Rectal smooth muscle tissue (tissue), 1 donor: ENCODE data around the gene NDC80.
"Not testable (repeated sequence)": the region's sequence is repeated elsewhere in the genome, so short reads cannot be mapped to it uniquely, and the experiment has no call there.

Experiments used
- H3K27ac ChIP-seq: one replicate; pipeline ENCODE4 v1.7.0; 2013; ENCODE audit warnings: low read depth, low read length, inconsistent platforms
- H3K27me3 ChIP-seq: one replicate; pipeline ENCODE4 v1.7.0; 2013; ENCODE audit warnings: low read length; ENCODE audit not compliant: control insufficient read depth, insufficient read depth
- H3K36me3 ChIP-seq: one replicate; pipeline ENCODE4 v1.7.0; 2013; ENCODE audit warnings: low read length; ENCODE audit not compliant: control insufficient read depth, insufficient read depth
- H3K4me1 ChIP-seq: one replicate; pipeline ENCODE4 v1.7.0; 2013; ENCODE audit warnings: low read length; ENCODE audit not compliant: control insufficient read depth, insufficient read depth
- H3K4me3 ChIP-seq: one replicate; pipeline ENCODE4 v1.7.0; 2013; ENCODE audit warnings: low read length
- H3K9ac ChIP-seq: one replicate; pipeline ENCODE4 v1.7.0; 2013; ENCODE audit warnings: low read length

NDC80 gene

GRCh38 chr18:2644535-2644934 lies 73.2 kb downstream of the NDC80 start:
- no peaks in the 10 kb centered on the region for H3K4me1 ChIP-seq
- H3K9ac ChIP-seq, result no peak overlapping the region

GRCh38 chr18:2651981-2652380 lies 80.6 kb downstream of the NDC80 start:
- Histone ChIP-seq H3K9ac (no peak overlapping the region), H3K27ac (no peak overlapping the region), H3K27me3 (no peaks in the 10 kb centered on the region), H3K4me3 (no peak overlapping the region), H3K4me1 (peaks cover 3% of the 10 kb centered on the region), H3K36me3 (no peaks in the 10 kb centered on the region)

More at GRCh38 chr18:2644535-2644934, 73.2 kb downstream of the NDC80 start:
- Histone ChIP-seq H3K4me3 (no peak overlapping the region), H3K27ac (no peak overlapping the region), H3K36me3 (no peaks in the 10 kb centered on the region), H3K27me3 (no peaks in the 10 kb centered on the region)

GRCh38 chr18:2653467-2653866 lies 82.1 kb downstream of the NDC80 start:
- no peaks in the 10 kb centered on the region for H3K27me3 ChIP-seq
- no peak overlapping the region for H3K27ac ChIP-seq
- H3K4me1 ChIP-seq, result peaks cover 11% of the 10 kb centered on the region
- no peak overlapping the region for H3K9ac ChIP-seq
- H3K4me3 ChIP-seq, result no peak overlapping the region
- H3K36me3 ChIP-seq, result no peaks in the 10 kb centered on the region

- peak overlapping the region; percentile 66 for H3K4me3 ChIP-seq
- no peaks in the 10 kb centered on the region for H3K36me3 ChIP-seq
- H3K9ac ChIP-seq, result no peak overlapping the region
- peaks cover 12% of the 10 kb centered on the region for H3K4me1 ChIP-seq
- no peaks in the 10 kb centered on the region for H3K27me3 ChIP-seq
- H3K27ac ChIP-seq, result peak overlapping the region; percentile 98
Measured at GRCh38 chr18:2654169-2654927, 83.0 kb downstream of the NDC80 start.

- peak overlapping the region; percentile 98 for H3K27ac ChIP-seq
- H3K36me3 ChIP-seq, result no peaks in the 10 kb centered on the region
- peaks cover 12% of the 10 kb centered on the region for H3K4me1 ChIP-seq
- no peaks in the 10 kb centered on the region for H3K27me3 ChIP-seq
- H3K4me3 ChIP-seq, result peak overlapping the region; percentile 66
- H3K9ac ChIP-seq, result peak overlapping the region; percentile 79
Measured at GRCh38 chr18:2654928-2655177, 83.5 kb downstream of the NDC80 start.

GRCh38 chr18:2655178-2655953 lies 84.0 kb downstream of the NDC80 start, which contains the start of gene SMCHD1:
Gene SMCHD1 (plus strand): TSS chr18:2655726. CDS start chr18:2656076, 350 bp downstream.
- Histone ChIP-seq H3K27me3 (no peaks in the 10 kb centered on the region), H3K4me1 (peaks cover 12% of the 10 kb centered on the region), H3K27ac (peak within 1 kb of the TSS; percentile 98), H3K36me3 (no peaks in the 10 kb centered on the region), H3K4me3 (peak within 1 kb of the TSS; percentile 66), H3K9ac (peak within 1 kb of the TSS; percentile 79)

GRCh38 chr18:2655954-2656236 lies 84.5 kb downstream of the NDC80 start:
- Histone ChIP-seq H3K36me3 (no peaks in the 10 kb centered on the region), H3K27me3 (no peaks in the 10 kb centered on the region), H3K4me1 (peaks cover 12% of the 10 kb centered on the region), H3K9ac (peak overlapping the region; percentile 26), H3K27ac (peak overlapping the region; percentile 98), H3K4me3 (peak overlapping the region; percentile 66)

- Histone ChIP-seq H3K27ac (peak overlapping the region; percentile 98), H3K4me1 (peaks cover 12% of the 10 kb centered on the region), H3K4me3 (peak overlapping the region; percentile 66), H3K27me3 (no peaks in the 10 kb centered on the region), H3K36me3 (no peaks in the 10 kb centered on the region), H3K9ac (peak overlapping the region; percentile 26)
Measured at GRCh38 chr18:2656237-2656980, 85.1 kb downstream of the NDC80 start.

GRCh38 chr18:2656981-2657512 lies 85.7 kb downstream of the NDC80 start:
- Histone ChIP-seq H3K4me3 (peak overlapping the region; percentile 66), H3K4me1 (peaks cover 12% of the 10 kb centered on the region), H3K27me3 (no peaks in the 10 kb centered on the region), H3K27ac (peak overlapping the region; percentile 98), H3K36me3 (no peaks in the 10 kb centered on the region), H3K9ac (peak overlapping the region; percentile 26)

- peak overlapping the region; percentile 40 for H3K27ac ChIP-seq
- H3K4me1 ChIP-seq, result peaks cover 12% of the 10 kb centered on the region
Measured at GRCh38 chr18:2657788-2658458, 86.6 kb downstream of the NDC80 start.

GRCh38 chr18:2660849-2661248 lies 89.5 kb downstream of the NDC80 start:
- H3K27ac ChIP-seq, H3K27me3 ChIP-seq: not testable (repeated sequence)
- H3K4me1 ChIP-seq, result peaks cover 15% of the 10 kb centered on the region

More at GRCh38 chr18:2657788-2658458, 86.6 kb downstream of the NDC80 start:
- H3K4me3 ChIP-seq, result peak overlapping the region; percentile 66
- H3K27me3 ChIP-seq, result no peaks in the 10 kb centered on the region
- H3K9ac ChIP-seq, result no peak overlapping the region
- no peaks in the 10 kb centered on the region for H3K36me3 ChIP-seq

GRCh38 chr18:2662288-2662687 lies 90.9 kb downstream of the NDC80 start:
- H3K4me1 ChIP-seq, result not testable (repeated sequence)

More at GRCh38 chr18:2660849-2661248, 89.5 kb downstream of the NDC80 start:
- not testable (repeated sequence) for H3K36me3 ChIP-seq, H3K4me3 ChIP-seq, H3K9ac ChIP-seq

More at GRCh38 chr18:2662288-2662687, 90.9 kb downstream of the NDC80 start:
- H3K27ac ChIP-seq, H3K9ac ChIP-seq, H3K4me3 ChIP-seq, H3K36me3 ChIP-seq, H3K27me3 ChIP-seq: not testable (repeated sequence)
